Endometrial microvascular endothelial cells (primary cell): ENCODE results near the gene MARVELD1. TPM values are rescaled to one million over a fixed set of nuclear protein-coding genes. Genes with fewer than 3 reads are reported as not detected.

ENCODE experiments used
- in situ Hi-C: cut with HindIII; loops from 2 replicates; pipeline ENCODE4 v1.10.0; 2017; ENCODE audit warnings: low sequenced_read_pairs, low pct_unique_long_range_greater_than_20kb; ENCODE audit errors: inconsistent ontology term
- total RNA-seq: library from RNA; depleted of rRNA; stranded (reverse); fragments of >200 nt; gene quantifications from one replicate; pipeline ENCODE4 v1.2.3, GENCODE V29; 2015; ENCODE audit errors: inconsistent ontology term

MARVELD1 gene
- total RNA-seq, 1 donor from 2014 or later: 35.1 TPM

DNA sequence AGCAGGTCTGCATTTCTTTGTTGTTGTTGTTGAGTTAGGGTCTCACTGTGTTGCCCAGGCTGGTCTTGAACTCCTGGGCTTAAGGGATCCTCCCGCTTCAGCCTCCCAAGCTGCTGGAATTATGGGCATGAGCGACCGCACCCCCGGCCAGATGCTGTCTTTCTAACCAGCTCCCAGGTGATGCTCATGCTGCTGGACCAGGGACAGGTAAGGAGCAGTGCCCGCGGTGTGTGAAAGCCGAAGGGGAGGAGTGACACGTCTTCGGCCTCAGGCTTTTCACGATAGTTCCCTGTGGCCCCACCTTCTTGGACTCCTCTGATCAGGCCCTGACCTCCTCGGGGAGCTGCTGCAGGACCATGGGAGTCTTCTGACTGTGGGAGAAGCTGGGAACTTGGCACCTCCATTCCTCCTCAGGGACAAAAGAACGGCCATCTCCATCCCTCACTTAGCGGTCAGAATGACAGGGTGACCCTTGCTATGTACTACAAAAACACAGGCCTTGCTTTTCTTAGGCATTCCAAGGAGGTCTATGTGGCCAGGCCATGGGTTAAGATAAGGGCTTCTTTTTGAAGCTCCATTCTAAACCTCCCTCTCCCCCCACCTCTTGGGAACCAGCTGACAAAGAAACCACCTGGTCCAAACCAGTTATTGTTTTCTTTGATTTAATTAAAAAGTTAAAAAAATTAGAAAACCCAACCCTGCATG is 52.7 kb downstream of the MARVELD1 start:
- in situ Hi-C loops: no loop called here

- in situ Hi-C loops: no loop called here
Measured at GRCh38 chr10:97766996-97767924, 53.7 kb downstream of the MARVELD1 start.

Other genes with a start within 250 kb of the MARVELD1 start
- gene MMS19, start 215.3 kb upstream of the MARVELD1 start, total RNA-seq: 91.4 TPM
- 34.5 TPM for gene UBTD1, start 214.8 kb upstream of the MARVELD1 start, total RNA-seq
- gene ANKRD2, start 141.0 kb upstream of the MARVELD1 start, total RNA-seq: 2.5 TPM
- 0.37 TPM for gene HOGA1, start 129.3 kb upstream of the MARVELD1 start, total RNA-seq
- gene C10orf62, start 124.0 kb upstream of the MARVELD1 start, total RNA-seq: not detected
- gene MORN4, start 80.2 kb upstream of the MARVELD1 start, total RNA-seq: 4.7 TPM
- 24.6 TPM for gene PI4K2A, start 73.1 kb upstream of the MARVELD1 start, total RNA-seq
- 3.6 TPM for gene AVPI1, start 26.5 kb upstream of the MARVELD1 start, total RNA-seq
- gene ZFYVE27, start 23.4 kb downstream of the MARVELD1 start, total RNA-seq: 10.3 TPM
- gene SFRP5, start 58.3 kb downstream of the MARVELD1 start, total RNA-seq: not detected
- not detected for gene GOLGA7B, start 136.1 kb downstream of the MARVELD1 start, total RNA-seq